Activated CD4-positive, alpha-beta T cell treated with anti-CD3 and anti-CD28 coated beads for 24 hours (primary cell): ENCODE results near the gene WSCD1.

ENCODE experiments used
- DNase-seq, 2 donors: peaks; one replicate each; pipeline ENCODE4 v3.0.0-alpha.2; 2020; ENCODE audit warnings: low read depth in 2 of 2

The WSCD1 gene

DNA sequence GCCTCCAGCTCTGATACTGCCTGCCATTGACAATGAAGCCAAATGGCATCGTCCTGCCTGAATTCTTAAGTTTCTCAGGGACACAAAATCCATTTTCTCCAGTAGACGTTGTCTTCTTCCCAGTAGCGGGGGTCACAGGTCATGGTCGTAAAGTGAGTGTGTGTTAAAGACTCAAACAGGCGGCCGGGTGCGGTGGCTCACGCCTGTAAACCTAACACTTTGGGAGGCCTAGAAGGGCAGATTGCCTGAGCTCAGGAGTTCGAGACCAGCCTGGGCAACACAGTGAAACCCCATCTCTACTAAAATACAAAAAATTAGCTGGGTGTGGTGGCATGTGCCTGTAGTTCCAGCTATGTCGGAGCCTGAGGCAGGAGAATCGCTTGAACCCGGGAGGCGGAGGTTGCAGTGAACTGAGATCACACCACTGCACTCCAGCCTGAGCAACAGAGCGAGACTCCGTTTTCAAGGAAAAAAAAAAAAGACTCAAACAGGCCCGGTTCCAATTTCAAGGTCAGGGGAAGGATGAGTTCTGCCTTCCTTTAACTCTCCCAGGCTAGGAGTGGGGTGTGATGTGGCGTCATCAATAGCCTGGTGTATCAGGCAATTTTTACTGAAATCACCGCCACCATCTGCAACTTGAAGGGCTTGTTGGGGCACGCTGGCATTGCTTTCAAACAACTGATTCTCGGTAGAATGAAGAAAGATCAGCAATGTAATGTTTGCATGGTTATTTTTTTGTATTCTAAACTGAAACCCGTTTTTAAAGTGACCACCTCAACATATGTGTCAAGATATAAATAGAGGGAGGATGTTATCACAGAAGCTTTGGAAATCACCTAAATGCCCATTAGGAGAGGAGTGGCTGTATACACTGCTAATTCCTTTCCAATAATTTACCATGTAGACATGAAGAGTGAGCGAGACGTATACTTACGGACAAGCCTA lies 91.0 kb downstream of the WSCD1 start:
- no peak for DNase-seq

DNA sequence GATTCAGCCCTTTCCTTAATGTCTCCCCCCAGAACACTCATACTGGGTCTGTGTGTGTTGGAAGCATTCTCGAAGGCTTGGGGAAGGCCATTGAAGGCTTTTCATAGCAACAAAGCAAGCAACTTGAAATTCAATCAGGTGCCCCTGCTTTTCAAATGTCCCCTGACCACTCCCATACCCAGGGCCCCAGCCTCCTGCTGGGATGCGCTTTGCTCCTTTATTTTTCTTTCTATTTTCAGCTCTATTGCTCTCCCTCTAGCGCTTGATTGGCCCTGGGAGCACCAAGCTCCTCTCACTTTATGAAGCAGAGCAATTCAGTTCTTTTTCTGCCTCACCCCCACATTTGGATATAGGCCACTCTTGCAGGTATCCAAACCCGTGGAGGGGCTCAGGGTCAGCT lies 92.0 kb downstream of the WSCD1 start:
- no peak for DNase-seq

DNA sequence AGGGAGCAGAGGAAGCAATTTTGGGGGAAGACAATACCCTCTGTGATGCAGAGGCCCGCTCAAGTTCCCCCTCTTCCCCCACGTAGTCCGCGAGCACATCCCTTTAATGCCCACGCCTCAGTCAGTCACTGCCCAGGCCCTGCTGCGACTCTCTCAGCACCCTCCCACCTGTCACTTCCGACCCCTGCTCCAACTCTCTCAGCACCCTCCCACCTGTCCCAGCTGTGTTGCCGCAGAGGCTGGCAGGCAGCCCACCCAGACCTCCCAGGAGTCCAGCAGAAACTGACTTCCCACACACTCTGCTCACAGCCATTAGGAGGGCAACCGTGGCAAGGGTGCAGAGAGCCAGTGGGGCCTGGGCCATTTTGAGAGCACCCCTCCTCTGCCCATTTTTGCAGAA lies 92.7 kb downstream of the WSCD1 start:
- DNase-seq: no peak

DNA sequence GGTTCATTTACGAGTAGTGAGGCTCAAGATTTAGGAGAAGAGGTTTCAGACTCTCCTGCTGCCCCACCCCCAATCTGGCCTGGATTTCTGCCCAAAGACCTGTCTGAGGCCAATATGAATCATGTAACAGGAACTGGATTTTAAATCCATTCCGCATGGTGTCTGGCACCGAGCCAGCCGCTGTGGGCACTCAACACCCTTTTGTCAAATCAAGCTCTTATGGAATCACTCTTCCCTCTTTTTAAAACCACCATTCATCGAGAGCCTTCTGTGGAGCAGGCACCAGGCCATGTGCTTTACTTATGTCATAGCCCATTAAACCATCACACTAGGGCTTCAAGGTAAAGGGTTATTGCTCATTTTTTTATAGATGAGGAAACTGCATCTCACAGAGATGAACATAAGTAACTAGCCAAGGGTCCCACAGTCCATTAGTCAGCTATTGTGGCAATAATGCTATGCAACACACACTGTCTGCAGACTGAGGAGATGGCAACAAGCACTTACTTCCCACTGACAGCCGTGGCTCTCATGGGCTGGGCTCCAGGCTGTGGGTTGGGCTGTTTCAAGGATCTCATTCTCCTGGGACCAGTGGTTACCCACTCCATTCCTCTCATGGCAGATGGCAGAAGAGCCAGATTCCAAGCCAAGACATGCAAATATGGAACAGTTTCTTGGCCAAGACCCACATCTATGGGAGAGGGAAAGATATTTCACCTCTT lies 93.6 kb downstream of the WSCD1 start:
- DNase-seq: no peak

DNA sequence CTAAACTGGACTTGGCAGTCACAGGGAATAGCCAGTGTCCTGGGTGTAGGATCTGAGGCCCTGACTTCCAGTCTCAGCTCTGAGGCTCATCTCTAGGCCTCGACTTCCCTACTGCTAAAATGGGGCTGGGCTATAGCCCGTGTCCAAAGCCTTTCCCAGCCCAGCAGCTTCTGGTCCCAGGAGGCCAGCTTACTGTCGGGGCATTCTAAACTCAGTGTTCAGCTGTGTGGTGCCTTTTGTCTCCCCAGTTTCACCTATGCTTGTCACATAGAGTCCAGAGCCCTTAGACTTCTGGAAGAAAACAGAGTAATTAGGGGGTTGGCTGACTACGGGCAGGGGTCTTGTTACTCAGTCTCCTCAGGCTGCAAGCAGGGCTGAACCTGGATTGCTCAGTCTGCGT lies 94.8 kb downstream of the WSCD1 start:
- DNase-seq: no peak

DNA sequence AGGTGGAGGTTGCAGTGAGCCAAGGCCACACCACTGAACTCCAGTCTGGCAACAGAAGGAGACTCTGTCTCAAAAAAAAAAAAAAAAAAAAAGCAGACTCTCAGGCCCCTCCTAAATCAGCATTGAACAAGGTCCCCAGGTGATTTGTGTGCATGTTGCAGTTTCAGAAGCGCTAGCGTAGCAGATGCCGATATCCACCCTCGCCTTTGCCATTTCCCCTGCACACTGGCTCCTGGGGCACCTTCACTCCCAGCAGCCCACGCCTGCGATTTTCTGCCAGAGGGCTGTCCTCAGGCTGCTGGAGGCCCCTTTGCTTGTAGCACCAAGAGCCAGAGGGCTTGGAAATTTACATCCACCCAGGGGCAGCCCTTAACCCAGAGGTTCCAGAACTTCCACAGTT lies 95.6 kb downstream of the WSCD1 start:
- no peak for DNase-seq

DNA sequence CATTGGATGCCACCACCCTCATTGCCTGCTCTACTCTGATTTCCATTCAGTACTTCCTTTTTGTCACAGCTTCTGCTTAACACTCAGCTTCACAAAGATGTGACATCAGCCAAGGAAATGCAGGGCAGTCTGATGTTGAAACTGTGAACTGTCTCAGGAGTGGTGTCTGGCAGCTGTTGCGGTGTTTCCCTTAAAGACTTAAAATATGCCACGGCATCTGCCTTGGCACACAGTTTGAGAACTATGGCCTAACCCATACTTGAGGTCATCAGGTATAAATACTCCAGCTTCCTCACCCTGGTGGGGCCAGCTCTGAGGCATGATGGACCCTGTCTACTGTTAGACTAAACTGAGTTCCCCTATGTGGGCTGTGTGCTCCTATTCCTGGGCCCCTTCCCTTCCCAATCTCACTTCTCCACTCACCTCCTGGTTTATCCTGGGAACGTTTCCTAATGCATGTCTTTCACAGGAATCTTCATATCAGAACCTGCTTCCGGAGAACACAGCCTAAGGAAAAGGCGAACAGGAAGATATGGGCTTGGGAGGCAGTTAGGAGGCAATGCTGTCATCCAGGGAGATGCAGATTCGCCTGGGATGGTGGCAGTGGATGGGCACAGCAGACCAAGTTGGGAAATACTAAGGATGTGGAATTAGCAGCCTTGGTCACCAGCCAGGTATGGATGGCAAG lies 96.5 kb downstream of the WSCD1 start:
- DNase-seq: no peak

DNA sequence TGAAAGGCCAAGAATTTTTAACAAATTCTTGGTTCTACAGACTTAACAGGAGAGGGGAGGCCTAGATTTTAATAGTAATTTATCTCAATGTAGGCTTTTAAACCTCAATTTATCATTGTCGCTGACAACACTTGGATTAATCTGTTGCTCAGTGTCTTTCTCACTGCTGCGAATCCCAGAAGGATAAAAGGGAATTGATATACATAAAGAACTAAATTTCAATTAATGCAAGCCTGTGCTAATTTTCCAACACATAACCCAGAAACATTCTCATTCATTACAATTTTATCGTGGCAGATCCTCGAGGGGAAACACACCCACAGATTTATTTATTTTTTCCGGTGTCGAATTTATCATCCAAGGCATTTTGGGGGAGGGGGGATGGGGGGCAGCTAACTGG lies 98.1 kb downstream of the WSCD1 start:
- no peak for DNase-seq

DNA sequence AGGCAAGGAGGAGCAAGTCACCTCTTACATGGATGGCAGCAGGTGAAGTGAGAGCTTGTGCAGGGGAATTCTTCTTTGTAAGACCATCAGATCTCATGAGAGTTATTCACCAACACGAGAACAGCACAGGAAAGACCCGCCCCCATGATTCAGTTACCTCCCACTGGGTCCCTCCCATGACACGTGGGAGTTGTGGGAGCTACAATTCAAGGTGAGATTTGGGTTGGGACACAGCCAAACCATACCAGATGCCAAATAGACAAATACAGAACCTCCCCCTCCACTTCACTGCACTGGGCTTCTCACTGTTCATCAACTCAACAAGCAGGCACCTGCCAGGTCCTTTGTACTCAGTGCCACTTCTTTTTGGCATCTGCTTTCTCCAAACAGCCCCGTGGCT lies 100.2 kb downstream of the WSCD1 start:
- DNase-seq: no peak

DNA sequence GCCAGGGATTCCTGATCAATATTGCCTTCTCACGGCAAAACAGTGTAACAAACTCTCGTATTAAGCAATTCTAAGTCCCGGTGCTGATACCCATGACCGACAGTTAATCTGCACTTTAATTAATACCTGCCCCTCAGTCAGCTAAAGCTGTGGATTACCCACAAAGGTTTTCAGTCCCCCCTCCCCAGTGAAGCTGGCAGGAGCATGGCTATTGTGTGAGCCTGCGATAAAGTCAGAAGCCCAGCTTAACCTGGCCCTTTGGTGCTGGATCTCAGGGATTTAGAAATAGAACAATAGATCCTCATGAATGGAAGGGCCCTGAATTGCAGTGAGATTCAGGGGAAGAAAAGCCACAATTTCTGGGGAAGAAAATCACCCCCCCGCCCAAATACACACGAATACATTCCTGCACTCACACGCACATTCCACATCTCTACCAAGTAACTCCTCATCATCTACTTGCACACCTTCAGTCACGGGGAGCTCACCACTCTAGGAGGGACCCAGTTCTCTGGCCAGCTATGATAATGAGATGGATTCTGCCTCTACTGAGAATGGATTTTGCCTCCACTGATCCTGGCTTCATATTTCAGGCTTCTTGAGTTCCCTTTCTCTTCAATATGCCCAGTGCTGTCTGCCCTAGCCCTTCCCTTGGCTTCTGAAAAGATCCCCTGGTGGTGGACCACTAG lies 102.6 kb downstream of the WSCD1 start:
- DNase-seq: no peak

DNA sequence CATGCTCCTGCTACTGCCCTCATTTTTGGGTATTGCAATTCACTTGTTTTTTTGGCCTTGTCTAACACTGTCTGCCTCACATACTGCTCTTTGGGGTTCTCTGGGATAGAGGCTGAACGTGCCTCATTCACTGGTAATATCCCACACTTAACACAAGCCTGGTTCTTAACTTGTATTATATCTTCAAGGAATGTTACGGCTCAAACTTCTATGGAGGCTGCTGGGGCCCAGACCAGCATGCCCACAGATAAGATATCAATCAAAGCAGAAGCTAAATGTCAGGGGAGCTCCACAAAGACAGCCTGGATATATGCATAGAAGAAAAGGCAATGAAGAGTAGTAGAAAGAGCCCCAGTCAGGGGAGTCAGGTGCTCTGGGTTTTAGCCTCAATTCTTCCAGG lies 103.5 kb downstream of the WSCD1 start:
- no peak for DNase-seq
